A673 (cell line): Measurements from ENCODE around the gene PREX1. TPM values are rescaled to one million over a fixed set of nuclear protein-coding genes. Genes with fewer than 3 reads are reported as not detected.
A peak's percentile ranks its signal among the peaks of the same experiment; 100 is the strongest.

ENCODE experiments used
- BruUV-seq: library from RNA; stranded (reverse); fragments of 400-500 nt; replicated peaks from 2 replicates; lab custom pipeline; 2021; lab: Mats Ljungman, UMichigan
- CTCF ChIA-PET: fragments of 300-600 bp; sonication (Branson Sonifier 250); formaldehyde crosslinking; loops from one replicate; lab custom pipeline; 2022; ENCODE audit warnings: antibody characterized with exemption; lab: Charles Lee
- POLR2A ChIA-PET: fragments of 300-600 bp; sonication (Branson Sonifier 250); formaldehyde crosslinking; loops from one replicate; lab custom pipeline; 2022; ENCODE audit warnings: antibody characterized with exemption; ENCODE audit not compliant: low non-redundant PET; lab: Charles Lee
- DNase-seq: peaks from one replicate; pipeline ENCODE4 v3.0.0-alpha.2; 2015; ENCODE audit warnings: low spot score
- H3K27ac ChIP-seq: fragments of 200-600 bp; sonication (generic); 2 replicates; pipeline ENCODE4 v1.5.1; 2016; ENCODE audit warnings: mixed run types, low read depth, mild to moderate bottlenecking, mixed read lengths, antibody characterized with exemption, low read length; ENCODE audit not compliant: poor library complexity, severe bottlenecking
- H3K27me3 ChIP-seq: fragments of 200-600 bp; sonication (generic); replicated peaks from 2 replicates; pipeline ENCODE4 v1.6.1; 2017; ENCODE audit warnings: mixed run types, low read depth, mild to moderate bottlenecking, mixed read lengths, antibody characterized with exemption, low read length; ENCODE audit not compliant: insufficient read depth, poor library complexity
- H3K36me3 ChIP-seq: fragments of 200-600 bp; sonication (generic); 2 replicates; pipeline ENCODE4 v1.6.1; 2016; ENCODE audit warnings: mixed run types, mild to moderate bottlenecking, mixed read lengths, antibody characterized with exemption, low read length; ENCODE audit not compliant: insufficient read depth, poor library complexity, severe bottlenecking
- H3K4me1 ChIP-seq: fragments of 200-600 bp; sonication (generic); 2 replicates; pipeline ENCODE4 v1.6.1; 2017; ENCODE audit warnings: mixed run types, mild to moderate bottlenecking, mixed read lengths, antibody characterized with exemption, low read length; ENCODE audit not compliant: insufficient read depth, poor library complexity, severe bottlenecking
- H3K4me3 ChIP-seq: fragments of 200-600 bp; sonication (generic); 2 replicates; pipeline ENCODE4 v1.5.1; 2016; ENCODE audit warnings: low read depth, mixed run types, mild to moderate bottlenecking, mixed read lengths, low read length; ENCODE audit not compliant: poor library complexity, severe bottlenecking
- H3K9me3 ChIP-seq: fragments of 200-600 bp; sonication (generic); 2 replicates; pipeline ENCODE4 v1.6.1; 2016; ENCODE audit warnings: mixed run types, low read depth, mild to moderate bottlenecking, mixed read lengths, antibody characterized with exemption, low read length; ENCODE audit not compliant: poor library complexity, severe bottlenecking
- CTCF ChIP-seq: fragments of 300-800, 200-600 bp; sonication (generic); conservative IDR thresholded peaks from 2 replicates; pipeline ENCODE4 v1.5.1; 2017; ENCODE audit warnings: low read depth, mild to moderate bottlenecking, antibody characterized with exemption, low read length, moderate library complexity, mixed read lengths
- EZH2 ChIP-seq: fragments of 200-600 bp; sonication (generic); IDR thresholded peaks from 2 replicates; pipeline ENCODE4 v1.6.1; 2017; ENCODE audit warnings: borderline replicate concordance, low read depth, mild to moderate bottlenecking, mixed read lengths, antibody characterized with exemption, low read length; ENCODE audit not compliant: poor library complexity, severe bottlenecking
- intact Hi-C: fragments of 100-400 bp; cut with micrococcal nuclease; formaldehyde crosslinking; loops from one replicate; pipeline ENCODE4 v1.10.0; 2022; ENCODE audit not compliant: unreplicated experiment
- total RNA-seq: library from RNA; stranded (reverse); gene quantifications from 2 replicates; pipeline ENCODE4 v1.2.3, GENCODE V29; 2021

PREX1 gene
- total RNA-seq, 1 experiment from 2014 or later = 145 TPM

- H3K27me3 ChIP-seq = no peaks in the 10 kb centered on the region
- H3K36me3 ChIP-seq = no peaks in the 10 kb centered on the region
- H3K4me1 ChIP-seq = peaks cover 34% of the 10 kb centered on the region
- no peaks in the 10 kb centered on the region for H3K9me3 ChIP-seq
- TF ChIP-seq EZH2 (no peak), CTCF (no peak)
- H3K27ac ChIP-seq = no peak overlapping the region
- H3K4me3 ChIP-seq = no peak overlapping the region
- ChIA-PET CTCF (no interaction called here), POLR2A (no interaction called here)
- DNase-seq = no peak
- no TSS peak for BruUV-seq
- intact Hi-C loops = no loop called here
Observed at GRCh38 chr20:48834278-48834677, 6.5 kb upstream of the PREX1 start.

DNA sequence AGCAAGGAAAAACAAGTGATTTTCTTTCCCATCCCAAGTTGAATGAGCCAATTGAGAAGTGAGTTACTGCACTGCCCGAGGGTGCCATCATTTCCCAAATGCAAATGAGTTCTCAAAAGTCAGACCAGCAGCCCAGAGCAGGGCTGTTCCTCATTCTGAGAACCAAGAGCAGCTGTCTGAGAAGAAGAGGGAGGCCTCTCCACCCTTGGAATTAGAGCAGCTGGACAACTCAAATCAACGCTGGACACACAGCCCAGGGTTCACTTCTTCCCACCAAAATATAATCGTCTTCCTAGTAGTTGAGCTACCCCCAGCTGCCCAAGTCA is 4.6 kb upstream of the PREX1 start:
- Histone ChIP-seq H3K9me3 (no peaks in the 10 kb centered on the region), H3K4me3 (no peak overlapping the region), H3K4me1 (peaks cover 40% of the 10 kb centered on the region), H3K27me3 (no peaks in the 10 kb centered on the region), H3K36me3 (no peaks in the 10 kb centered on the region), H3K27ac (peak overlapping the region; percentile 80)
- intact Hi-C loops = no loop called here
- ChIA-PET POLR2A (no interaction called here), CTCF (interaction anchor here (1.5 kb wide), 1 partner anchor 175 kb away, joined by 3 read pairs; no protein-coding TSS in a partner anchor)
- no peak for TF ChIP-seq CTCF
- TF ChIP-seq EZH2 = no peak
- BruUV-seq = no TSS peak
- DNase-seq = no peak

- BruUV-seq = no TSS peak
- Histone ChIP-seq H3K4me3 (no peak overlapping the region), H3K9me3 (no peaks in the 10 kb centered on the region), H3K4me1 (peaks cover 40% of the 10 kb centered on the region), H3K27me3 (no peaks in the 10 kb centered on the region), H3K36me3 (no peaks in the 10 kb centered on the region), H3K27ac (peak overlapping the region; percentile 80)
- ChIA-PET CTCF (interaction anchor here (1.5 kb wide), 1 partner anchor 174 kb away, joined by 3 read pairs; no protein-coding TSS in a partner anchor), POLR2A (no interaction called here)
- no peak for TF ChIP-seq EZH2
- TF ChIP-seq CTCF = no peak
- DNase-seq = peak; percentile 61
- intact Hi-C loops = no loop called here
Observed at GRCh38 chr20:48831718-48832404, 4.1 kb upstream of the PREX1 start.
